ENCODE measurements around the gene SPATA25.
"Not testable (repeated sequence)": the region's sequence is repeated elsewhere in the genome, so short reads cannot be mapped to it uniquely, and the experiment has no call there.

Gene SPATA25

GRCh38 chr20:45902199-45902701, 14.8 kb upstream of the SPATA25 start:
- Histone ChIP-seq H3K36me3 (peaks cover 29% of the 10 kb centered on the region), H3K4me3 (ENCODE audit: low read depth, low read length) (no peak overlapping the region), H3K27ac (no peak overlapping the region), H3K27me3 (ENCODE audit: insufficient read depth, low read depth, severe bottlenecking) (no peaks in the 10 kb centered on the region), H3K9me3 (ENCODE audit: severe bottlenecking) (no peaks in the 10 kb centered on the region)
- TF ChIP-seq CTCF (IDR thresholded peaks at IDR 0.05; ENCODE audit: low read depth, low read length): no peak
- DNase-seq: no peak

GRCh38 chr20:45901332-45901731, 13.9 kb upstream of the SPATA25 start:
- not testable (repeated sequence) for H3K4me3 ChIP-seq (ENCODE audit: low read depth, low read length); H3K9me3 ChIP-seq (ENCODE audit: severe bottlenecking); H3K27ac ChIP-seq; H3K27me3 ChIP-seq (ENCODE audit: insufficient read depth, low read depth, severe bottlenecking); DNase-seq
- H3K36me3 ChIP-seq: peaks cover 36% of the 10 kb centered on the region

- no peak for TF ChIP-seq CTCF (IDR thresholded peaks at IDR 0.05; ENCODE audit: low read depth, low read length)
- peaks cover 53% of the 10 kb centered on the region for H3K36me3 ChIP-seq
- no peaks in the 10 kb centered on the region for H3K9me3 ChIP-seq (ENCODE audit: severe bottlenecking)
- no peak for DNase-seq
- H3K4me3 ChIP-seq (ENCODE audit: low read depth, low read length): no peak overlapping the region
- H3K27ac ChIP-seq: no peak overlapping the region
- H3K27me3 ChIP-seq (ENCODE audit: insufficient read depth, low read depth, severe bottlenecking): no peaks in the 10 kb centered on the region
Measured at GRCh38 chr20:45899046-45899835, 11.8 kb upstream of the SPATA25 start.

GRCh38 chr20:45898285-45898684, 10.9 kb upstream of the SPATA25 start:
- peaks cover 61% of the 10 kb centered on the region for H3K36me3 ChIP-seq
- no peaks in the 10 kb centered on the region for H3K9me3 ChIP-seq (ENCODE audit: severe bottlenecking)
- no peak for DNase-seq
- no peak for TF ChIP-seq CTCF (IDR thresholded peaks at IDR 0.05; ENCODE audit: low read depth, low read length)
- no peaks in the 10 kb centered on the region for H3K27me3 ChIP-seq (ENCODE audit: insufficient read depth, low read depth, severe bottlenecking)
- H3K4me3 ChIP-seq (ENCODE audit: low read depth, low read length): no peak overlapping the region
- H3K27ac ChIP-seq: no peak overlapping the region

GRCh38 chr20:45897692-45898091, 10.3 kb upstream of the SPATA25 start:
- Histone ChIP-seq H3K27ac (no peak overlapping the region), H3K4me3 (ENCODE audit: low read depth, low read length) (no peak overlapping the region), H3K36me3 (peaks cover 66% of the 10 kb centered on the region), H3K9me3 (ENCODE audit: severe bottlenecking) (no peaks in the 10 kb centered on the region), H3K27me3 (ENCODE audit: insufficient read depth, low read depth, severe bottlenecking) (no peaks in the 10 kb centered on the region)
- no peak for TF ChIP-seq CTCF (IDR thresholded peaks at IDR 0.05; ENCODE audit: low read depth, low read length)
- DNase-seq: no peak

GRCh38 chr20:45897289-45897688, 9.9 kb upstream of the SPATA25 start:
- Histone ChIP-seq H3K9me3 (ENCODE audit: severe bottlenecking) (no peaks in the 10 kb centered on the region), H3K36me3 (peaks cover 70% of the 10 kb centered on the region), H3K27ac (no peak overlapping the region), H3K4me3 (ENCODE audit: low read depth, low read length) (no peak overlapping the region), H3K27me3 (ENCODE audit: insufficient read depth, low read depth, severe bottlenecking) (no peaks in the 10 kb centered on the region)
- no peak for TF ChIP-seq CTCF (IDR thresholded peaks at IDR 0.05; ENCODE audit: low read depth, low read length)
- no peak for DNase-seq
